OCI-LY7 (cell line): Measurements from ENCODE around the gene ZNF503. TPM values are rescaled to one million over a fixed set of nuclear protein-coding genes. Genes with fewer than 3 reads are reported as not detected.

Experiments
- BruUV-seq: library from RNA; stranded (reverse); fragments of 400-500 nt; replicated peaks from 2 replicates; lab custom pipeline; 2021; lab: Mats Ljungman, UMichigan
- CTCF ChIA-PET: fragments of 300-600 bp; sonication (Branson Sonifier 250); formaldehyde crosslinking; loops from one replicate; lab custom pipeline; 2022; ENCODE audit warnings: antibody characterized with exemption; ENCODE audit not compliant: unreplicated experiment; lab: Charles Lee
- POLR2A ChIA-PET: fragments of 300-600 bp; sonication (Branson Sonifier 250); formaldehyde crosslinking; loops from one replicate; lab custom pipeline; 2022; ENCODE audit warnings: antibody characterized with exemption; lab: Charles Lee
- DNase-seq: peaks from one replicate; pipeline ENCODE4 v3.0.0-alpha.2; 2015; ENCODE audit warnings: low spot score
- H2AFZ ChIP-seq: fragments of 200-600 bp; sonication (generic), shearing (Covaris generic); 2 replicates; pipeline ENCODE4 v1.6.1; 2014; ENCODE audit warnings: mild to moderate bottlenecking, antibody characterized with exemption, low read length, moderate library complexity
- H3K27ac ChIP-seq: fragments of 200-600 bp; sonication (generic); 2 replicates; pipeline ENCODE4 v1.5.1; 2014; ENCODE audit warnings: mixed run types, low read depth, mild to moderate bottlenecking, moderate library complexity, low read length, inconsistent platforms; ENCODE audit not compliant: poor library complexity, severe bottlenecking
- H3K36me3 ChIP-seq: fragments of 200-600 bp; sonication (generic); 2 replicates; pipeline ENCODE4 v1.6.1; 2014; ENCODE audit warnings: mild to moderate bottlenecking, antibody characterized with exemption, low read length, moderate library complexity, mixed read lengths; ENCODE audit not compliant: insufficient read depth
- H3K4me1 ChIP-seq: fragments of 200-600 bp; sonication (generic); 2 replicates; pipeline ENCODE4 v1.5.1; 2014; ENCODE audit warnings: mild to moderate bottlenecking, low read length; ENCODE audit not compliant: insufficient read depth, poor library complexity, severe bottlenecking
- H3K4me2 ChIP-seq: fragments of 200-600 bp; sonication (generic); 2 replicates; pipeline ENCODE4 v1.6.1; 2014; ENCODE audit warnings: mild to moderate bottlenecking, low read length
- H3K4me3 ChIP-seq: fragments of 200-600 bp; sonication (generic); 2 replicates; pipeline ENCODE4 v1.5.1; 2014; ENCODE audit warnings: mild to moderate bottlenecking, low read depth, low read length; ENCODE audit not compliant: poor library complexity, severe bottlenecking
- H3K79me2 ChIP-seq: fragments of 200-600 bp; sonication (generic); 2 replicates; pipeline ENCODE4 v1.6.1; 2016; ENCODE audit warnings: low read depth, mild to moderate bottlenecking, low read length, moderate library complexity, mixed read lengths; ENCODE audit not compliant: insufficient read depth
- H3K9me2 ChIP-seq: fragments of 200-600 bp; sonication (generic); 2 replicates; pipeline ENCODE4 v1.6.1; 2016; ENCODE audit warnings: mild to moderate bottlenecking, low read length, mixed read lengths; ENCODE audit not compliant: insufficient read depth
- H3K9me3 ChIP-seq: fragments of 200-600 bp; sonication (generic); 2 replicates; pipeline ENCODE4 v1.6.1; 2014; ENCODE audit warnings: mild to moderate bottlenecking, mixed run types, low read length, mixed read lengths
- H4K20me1 ChIP-seq: fragments of 200-600 bp; sonication (generic); 2 replicates; pipeline ENCODE4 v1.6.1; 2014; ENCODE audit warnings: mild to moderate bottlenecking, antibody characterized with exemption, low read length, moderate library complexity, mixed read lengths; ENCODE audit not compliant: insufficient read depth
- EZH2phosphoT487 ChIP-seq: fragments of 200-600 bp; sonication (generic); IDR thresholded peaks from 2 replicates; pipeline ENCODE4 v1.6.1; 2018; ENCODE audit warnings: low read depth, borderline replicate concordance, mild to moderate bottlenecking, mixed run types, antibody characterized with exemption, low read length, moderate library complexity, mixed read lengths
- intact Hi-C: fragments of 100-400 bp; cut with micrococcal nuclease; formaldehyde crosslinking; loops from one replicate; pipeline ENCODE4 v1.10.0; 2022; ENCODE audit not compliant: unreplicated experiment
- total RNA-seq, 2 experiments: library from RNA; depleted of rRNA in 1 of 2; stranded (reverse); fragments of >200 nt in 1 of 2; shearing (Covaris generic) in 1 of 2; gene quantifications; 2 replicates each; pipeline ENCODE4 v1.2.3, GENCODE V29; 2014 to 2022
- TF ChIP-seq, protein P1 (sequence below): fragments of 200-600 bp; sonication (generic); conservative IDR thresholded peaks from 2 replicates; pipeline ENCODE4 v1.5.1; 2014; ENCODE audit warnings: mild to moderate bottlenecking, antibody characterized with exemption, low read length, moderate library complexity, mixed read lengths

The ZNF503 gene
- total RNA-seq, 2 experiments from 2014 or later: not detected

DNA sequence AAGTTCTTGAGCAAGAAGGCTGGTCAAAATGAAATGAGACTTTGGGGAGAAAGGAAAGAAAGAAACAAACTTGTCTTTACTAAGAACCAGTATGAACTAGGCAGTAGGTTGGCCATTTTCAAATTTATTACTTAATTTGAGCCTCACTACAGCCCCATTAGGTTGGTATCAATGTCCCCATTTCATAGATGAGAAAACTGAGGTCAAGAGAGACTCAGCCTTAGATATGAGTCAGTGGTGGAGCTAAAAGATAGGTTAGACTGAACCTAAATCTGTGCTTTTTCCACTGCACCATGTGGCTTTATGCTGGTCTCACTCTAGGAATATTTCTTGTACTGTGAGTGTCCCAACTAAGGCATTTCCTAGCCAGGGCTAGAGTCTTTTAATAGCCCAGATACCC, 8.8 kb downstream of the ZNF503 start:
- Histone ChIP-seq H3K9me3 (no peaks in the 10 kb centered on the region), H3K4me3 (no peak overlapping the region), H3K4me1 (no peaks in the 10 kb centered on the region), H3K27ac (no peak overlapping the region), H3K9me2 (no peaks in the 10 kb centered on the region), H4K20me1 (no peaks in the 10 kb centered on the region), H3K79me2 (no peaks in the 10 kb centered on the region), H3K36me3 (no peaks in the 10 kb centered on the region), H2AFZ (no peak overlapping the region), H3K4me2 (no peak overlapping the region)
- TF ChIP-seq, protein P1, sequence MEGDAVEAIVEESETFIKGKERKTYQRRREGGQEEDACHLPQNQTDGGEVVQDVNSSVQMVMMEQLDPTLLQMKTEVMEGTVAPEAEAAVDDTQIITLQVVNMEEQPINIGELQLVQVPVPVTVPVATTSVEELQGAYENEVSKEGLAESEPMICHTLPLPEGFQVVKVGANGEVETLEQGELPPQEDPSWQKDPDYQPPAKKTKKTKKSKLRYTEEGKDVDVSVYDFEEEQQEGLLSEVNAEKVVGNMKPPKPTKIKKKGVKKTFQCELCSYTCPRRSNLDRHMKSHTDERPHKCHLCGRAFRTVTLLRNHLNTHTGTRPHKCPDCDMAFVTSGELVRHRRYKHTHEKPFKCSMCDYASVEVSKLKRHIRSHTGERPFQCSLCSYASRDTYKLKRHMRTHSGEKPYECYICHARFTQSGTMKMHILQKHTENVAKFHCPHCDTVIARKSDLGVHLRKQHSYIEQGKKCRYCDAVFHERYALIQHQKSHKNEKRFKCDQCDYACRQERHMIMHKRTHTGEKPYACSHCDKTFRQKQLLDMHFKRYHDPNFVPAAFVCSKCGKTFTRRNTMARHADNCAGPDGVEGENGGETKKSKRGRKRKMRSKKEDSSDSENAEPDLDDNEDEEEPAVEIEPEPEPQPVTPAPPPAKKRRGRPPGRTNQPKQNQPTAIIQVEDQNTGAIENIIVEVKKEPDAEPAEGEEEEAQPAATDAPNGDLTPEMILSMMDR: no peak
- no peak for TF ChIP-seq EZH2phosphoT487
- CTCF ChIA-PET: interaction anchor here (0.6 kb wide), 1 partner anchor 16 kb away, joined by 24 read pairs; no protein-coding TSS in a partner anchor
- DNase-seq: no peak
- intact Hi-C loops: no loop called here
- no TSS peak for BruUV-seq
- POLR2A ChIA-PET: interaction anchor here (0.5 to 0.6 kb wide), 3 partner anchors 33 to 814 kb away, joined by 3 read pairs; no protein-coding TSS in a partner anchor

DNA sequence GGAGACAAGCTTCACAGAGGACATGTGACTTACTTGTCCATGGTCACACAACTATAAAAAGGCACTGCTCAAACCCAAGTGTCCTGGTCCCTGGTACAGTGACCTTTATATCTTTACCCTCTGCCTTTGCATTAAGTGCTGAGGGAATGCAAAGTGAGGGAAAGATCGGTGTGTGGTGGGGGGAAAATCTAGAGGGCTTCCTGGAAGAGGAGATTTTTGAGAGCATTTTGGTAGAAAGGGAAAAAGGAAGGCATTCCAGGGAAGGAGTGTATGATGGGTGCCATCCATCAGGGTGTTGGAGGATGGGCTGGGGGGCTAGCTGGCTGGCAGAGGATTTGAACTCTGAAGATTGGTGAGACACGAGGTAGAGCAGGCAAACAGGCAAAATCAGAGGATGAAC, 9.3 kb downstream of the ZNF503 start:
- intact Hi-C loops: no loop called here
- no peaks in the 10 kb centered on the region for H3K36me3 ChIP-seq
- H3K9me3 ChIP-seq: no peaks in the 10 kb centered on the region
- TF ChIP-seq EZH2phosphoT487: no peak
- TF ChIP-seq, protein P1: no peak
- ChIA-PET CTCF (interaction anchor here (0.5 kb wide), 1 partner anchor 75 kb away, joined by 3 read pairs; no protein-coding TSS in a partner anchor), POLR2A (interaction anchor here (0.5 kb wide), 1 partner anchor 813 kb away, joined by 3 read pairs; no protein-coding TSS in a partner anchor)
- no peak overlapping the region for H2AFZ ChIP-seq
- no peaks in the 10 kb centered on the region for H3K9me2 ChIP-seq
- H3K79me2 ChIP-seq: no peaks in the 10 kb centered on the region
- DNase-seq: no peak
- H3K27ac ChIP-seq: no peak overlapping the region
- no peak overlapping the region for H3K4me2 ChIP-seq
- no peak overlapping the region for H3K4me3 ChIP-seq
- no peaks in the 10 kb centered on the region for H4K20me1 ChIP-seq
- no peaks in the 10 kb centered on the region for H3K4me1 ChIP-seq
- BruUV-seq: no TSS peak

GRCh38 chr10:75390178-75390577, 11.4 kb downstream of the ZNF503 start:
- TF ChIP-seq, protein P1: no peak
- no peak for TF ChIP-seq EZH2phosphoT487
- Histone ChIP-seq H3K9me3 (no peaks in the 10 kb centered on the region), H3K4me1 (no peaks in the 10 kb centered on the region), H2AFZ (no peak overlapping the region), H4K20me1 (no peaks in the 10 kb centered on the region), H3K4me3 (no peak overlapping the region), H3K36me3 (no peaks in the 10 kb centered on the region), H3K27ac (no peak overlapping the region), H3K79me2 (no peaks in the 10 kb centered on the region), H3K9me2 (no peaks in the 10 kb centered on the region), H3K4me2 (no peak overlapping the region)
- no peak for DNase-seq
- intact Hi-C loops: no loop called here
- BruUV-seq: no TSS peak
- ChIA-PET CTCF (no interaction called here), POLR2A (no interaction called here)
